Trophoblast cell (in vitro differentiated cells and primary cell): ENCODE measurements around the gene DENND1B.
"Not testable (repeated sequence)": the region's sequence is repeated elsewhere in the genome, so short reads cannot be mapped to it uniquely, and the experiment has no call there.

ENCODE experiments used
- DNase-seq, 2 donors: peaks; one replicate each; pipeline ENCODE4 v3.0.0-alpha.2; 2016
- H2AFZ ChIP-seq: 2 replicates; pipeline ENCODE4 v1.6.1; 2013; ENCODE audit warnings: low read length, moderate library complexity, mild to moderate bottlenecking; ENCODE audit not compliant: insufficient read depth, poor library complexity
- H2AK5ac ChIP-seq: 2 replicates; pipeline ENCODE4 v1.6.1; 2013; ENCODE audit warnings: mild to moderate bottlenecking, low read length
- H2BK120ac ChIP-seq: 2 replicates; pipeline ENCODE4 v1.6.1; 2013; ENCODE audit warnings: low read length, mild to moderate bottlenecking, moderate library complexity; ENCODE audit not compliant: insufficient read depth, poor library complexity
- H2BK12ac ChIP-seq: 2 replicates; pipeline ENCODE4 v1.6.1; 2013; ENCODE audit warnings: mild to moderate bottlenecking, low read length, moderate library complexity
- H2BK5ac ChIP-seq: 2 replicates; pipeline ENCODE4 v1.6.1; 2013; ENCODE audit warnings: low read length, low read depth, moderate library complexity, mild to moderate bottlenecking; ENCODE audit not compliant: poor library complexity
- H3K14ac ChIP-seq: 2 replicates; pipeline ENCODE4 v1.6.1; 2013; ENCODE audit warnings: mild to moderate bottlenecking, low read length
- H3K18ac ChIP-seq: 2 replicates; pipeline ENCODE4 v1.6.1; 2013; ENCODE audit warnings: mild to moderate bottlenecking, low read length
- H3K23ac ChIP-seq: 2 replicates; pipeline ENCODE4 v1.6.1; 2013; ENCODE audit warnings: low read length
- H3K27ac ChIP-seq: 2 replicates; pipeline ENCODE4 v1.5.1; 2013; ENCODE audit warnings: low read depth, mild to moderate bottlenecking, inconsistent platforms, low read length, moderate library complexity
- H3K27me3 ChIP-seq: 2 replicates; pipeline ENCODE4 v1.6.1; 2013; ENCODE audit warnings: inconsistent platforms, mild to moderate bottlenecking, low read length, moderate library complexity; ENCODE audit not compliant: insufficient read depth
- H3K36me3 ChIP-seq, 2 experiments: 1 replicate in 1 of 2; 2 replicates in 1 of 2; pipeline ENCODE4 v1.6.1; 2013; ENCODE audit warnings: low read length in 2 of 2, mild to moderate bottlenecking in 2 of 2, moderate library complexity in 1 of 2; ENCODE audit not compliant: insufficient read depth in 2 of 2, control insufficient read depth in 1 of 2
- H3K4ac ChIP-seq: 2 replicates; pipeline ENCODE4 v1.6.1; 2013; ENCODE audit warnings: low read depth, mild to moderate bottlenecking, low read length, moderate library complexity
- H3K4me1 ChIP-seq, 2 experiments: 1 replicate in 1 of 2; 2 replicates in 1 of 2; pipeline ENCODE4 v1.6.1; 2013; ENCODE audit warnings: low read length in 2 of 2, mild to moderate bottlenecking in 2 of 2, moderate library complexity in 1 of 2; ENCODE audit not compliant: insufficient read depth in 2 of 2, control insufficient read depth in 1 of 2
- H3K4me2 ChIP-seq: 2 replicates; pipeline ENCODE4 v1.6.1; 2013; ENCODE audit warnings: inconsistent platforms, mild to moderate bottlenecking, low read length, moderate library complexity
- H3K4me3 ChIP-seq: 2 replicates; pipeline ENCODE4 v1.5.1; 2013; ENCODE audit warnings: mild to moderate bottlenecking, low read depth, low read length, inconsistent platforms
- H3K79me1 ChIP-seq: one replicate; pipeline ENCODE4 v1.6.1; 2013; ENCODE audit warnings: low read length
- H3K79me2 ChIP-seq: 2 replicates; pipeline ENCODE4 v1.6.1; 2013; ENCODE audit warnings: low read length, mild to moderate bottlenecking; ENCODE audit not compliant: control insufficient read depth, insufficient read depth, poor library complexity
- H3K9ac ChIP-seq: 2 replicates; pipeline ENCODE4 v1.6.1; 2013; ENCODE audit warnings: mild to moderate bottlenecking, low read length
- H3K9me3 ChIP-seq: 2 replicates; pipeline ENCODE4 v1.6.1; 2013; ENCODE audit warnings: low read depth, mild to moderate bottlenecking, control low read depth, inconsistent platforms, low read length; ENCODE audit not compliant: insufficient read depth
- H4K12ac ChIP-seq: 2 replicates; pipeline ENCODE4 v1.6.1; 2013; ENCODE audit warnings: low read depth, mild to moderate bottlenecking, low read length, moderate library complexity
- H4K8ac ChIP-seq: 2 replicates; pipeline ENCODE4 v1.6.1; 2013; ENCODE audit warnings: low read depth, mild to moderate bottlenecking, low read length, moderate library complexity
- H4K91ac ChIP-seq: one replicate; pipeline ENCODE4 v1.6.1; 2013; ENCODE audit warnings: low read depth, mild to moderate bottlenecking, low read length, moderate library complexity
- WGBS: extraction: QIAGEN DNeasy Blood & Tissue Kit; methylation state at CpG from one replicate; pipeline ENCODE4 v1.1.7; 2013; ENCODE audit warnings: missing lambda C conversion rate; ENCODE audit not compliant: insufficient read length, insufficient coverage; ENCODE audit errors: extremely low coverage; 5-methylcytosine and 5-hydroxymethylcytosine counted together

The DENND1B gene

DNA sequence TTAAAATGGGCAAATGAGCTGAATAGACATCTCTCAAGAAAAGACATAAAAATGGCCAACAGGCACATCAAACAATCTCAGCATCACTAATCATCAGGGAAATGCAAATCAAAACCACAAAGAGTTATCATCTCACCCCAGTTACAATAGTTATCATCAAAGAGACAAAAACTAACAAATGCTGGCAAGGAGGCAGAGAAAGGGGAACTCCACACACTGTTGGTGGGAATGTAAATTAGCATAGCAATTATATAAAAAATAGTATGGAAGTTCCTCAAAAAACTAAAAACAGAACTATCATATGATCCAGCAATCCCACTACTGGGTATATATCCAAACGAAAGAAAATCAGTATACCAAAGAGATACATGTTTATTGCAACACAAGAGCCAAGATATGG lies 68.7 kb downstream of the DENND1B start:
- Histone ChIP-seq H4K12ac (no peak overlapping the region), H3K27me3 (no peaks in the 10 kb centered on the region), H3K36me3 (no peaks in the 10 kb centered on the region)

DNA sequence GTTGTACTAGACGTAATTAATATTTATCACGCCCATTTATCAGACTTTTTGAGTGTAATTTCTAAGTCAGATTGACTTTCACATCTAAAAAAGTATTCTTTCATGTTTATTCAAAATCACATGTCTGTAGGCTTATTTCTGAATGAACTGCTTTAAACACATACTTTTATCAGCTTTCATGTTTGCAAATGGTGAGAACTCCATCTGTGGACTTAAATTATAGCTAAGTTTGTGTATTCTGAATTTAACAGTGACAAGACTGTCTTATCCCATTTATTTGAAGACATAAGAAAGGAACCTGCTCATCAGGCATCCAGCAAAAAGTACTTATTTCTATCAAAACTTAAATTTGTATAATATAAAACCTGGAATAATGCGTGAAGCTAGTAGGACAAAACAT lies 69.3 kb downstream of the DENND1B start:
- Histone ChIP-seq H4K8ac (no peak overlapping the region), H3K4me2 (no peak overlapping the region), H3K36me3 (no peaks in the 10 kb centered on the region), H3K14ac (no peak overlapping the region), H3K9me3 (no peaks in the 10 kb centered on the region), H4K91ac (no peak overlapping the region), H3K27me3 (no peaks in the 10 kb centered on the region), H3K27ac (no peak overlapping the region), H3K4ac (no peak overlapping the region), H2BK5ac (no peak overlapping the region), H3K4me3 (no peak overlapping the region), H3K4me1 (no peaks in the 10 kb centered on the region), H2AFZ (no peak overlapping the region), H3K18ac (no peak overlapping the region), H2BK12ac (no peak overlapping the region), H2BK120ac (no peak overlapping the region), H3K79me2 (no peaks in the 10 kb centered on the region), H2AK5ac (no peak overlapping the region), H3K23ac (no peak overlapping the region), H3K79me1 (no peaks in the 10 kb centered on the region), H4K12ac (no peak overlapping the region), H3K9ac (no peak overlapping the region)
- no CpG with 5 or more reads among the region's 3 CpGs for WGBS
- no peak for DNase-seq

More for the DNA sequence above, 68.7 kb downstream of the DENND1B start:
- H2BK5ac ChIP-seq = no peak overlapping the region
- H3K4me3 ChIP-seq = no peak overlapping the region
- H2AFZ ChIP-seq = no peak overlapping the region
- H3K23ac ChIP-seq = no peak overlapping the region
- H2BK120ac ChIP-seq = no peak overlapping the region
- H3K4me1 ChIP-seq = no peaks in the 10 kb centered on the region
- no peak overlapping the region for H3K9ac ChIP-seq
- H2AK5ac ChIP-seq = no peak overlapping the region
- no peak overlapping the region for H3K18ac ChIP-seq
- no peak overlapping the region for H4K8ac ChIP-seq
- H3K4me2 ChIP-seq = no peak overlapping the region
- no peak for DNase-seq
- no peak overlapping the region for H3K14ac ChIP-seq
- H3K79me2 ChIP-seq = no peaks in the 10 kb centered on the region
- no peak overlapping the region for H4K91ac ChIP-seq
- no peaks in the 10 kb centered on the region for H3K79me1 ChIP-seq
- H3K4ac ChIP-seq = no peak overlapping the region
- no peaks in the 10 kb centered on the region for H3K9me3 ChIP-seq
- H3K27ac ChIP-seq = no peak overlapping the region
- H2BK12ac ChIP-seq = no peak overlapping the region
- no CpG with 5 or more reads among the region's 1 CpG for WGBS

DNA sequence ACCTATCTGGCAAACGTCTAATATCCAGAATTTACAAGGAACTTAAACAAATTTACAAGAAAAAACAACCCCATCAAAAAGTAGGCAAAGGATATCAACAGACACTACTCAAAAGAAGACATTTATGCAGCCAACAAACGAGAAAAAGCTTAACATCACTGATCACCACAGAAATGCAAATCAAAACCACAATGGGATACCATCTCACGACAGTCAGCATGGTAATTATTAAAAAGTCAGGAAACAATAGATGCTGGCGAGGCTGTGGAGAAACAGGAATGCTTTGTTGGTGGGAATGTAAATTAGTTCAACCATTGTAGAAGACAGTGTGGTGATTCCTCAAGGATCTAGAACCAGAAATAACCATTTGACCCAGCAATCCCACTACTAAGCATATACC lies 74.6 kb downstream of the DENND1B start:
- H3K4me2 ChIP-seq, H3K23ac ChIP-seq, H2AFZ ChIP-seq, H3K14ac ChIP-seq, H3K27me3 ChIP-seq, H2AK5ac ChIP-seq, H3K9me3 ChIP-seq, H3K4me3 ChIP-seq, H3K4ac ChIP-seq, H3K27ac ChIP-seq, DNase-seq, H3K9ac ChIP-seq, H3K79me1 ChIP-seq, H3K36me3 ChIP-seq, H4K12ac ChIP-seq, H2BK120ac ChIP-seq, H4K8ac ChIP-seq, H2BK5ac ChIP-seq, H3K4me1 ChIP-seq, H4K91ac ChIP-seq, H3K18ac ChIP-seq, H3K79me2 ChIP-seq, H2BK12ac ChIP-seq: not testable (repeated sequence)
- WGBS = no CpG with 5 or more reads among the region's 4 CpGs

DNA sequence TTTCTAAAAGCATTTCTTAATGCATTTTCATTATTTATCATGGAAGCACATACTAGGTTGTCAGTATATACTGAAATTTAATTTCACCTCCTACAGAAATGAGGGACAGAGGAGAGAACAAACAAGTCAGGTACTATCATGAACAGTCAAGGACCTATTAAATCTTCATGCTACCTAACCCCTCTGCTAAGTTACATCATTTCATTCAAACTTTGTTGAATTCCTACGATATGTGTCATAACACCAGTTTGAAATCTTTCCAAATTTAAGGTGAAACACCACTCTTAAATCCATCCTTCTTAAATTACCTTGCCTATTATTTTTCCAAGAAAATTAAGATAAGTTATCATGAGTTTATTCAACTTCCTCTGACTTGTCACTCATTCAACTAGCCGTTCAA lies 78.9 kb downstream of the DENND1B start:
- no peaks in the 10 kb centered on the region for H3K79me2 ChIP-seq
- no peak overlapping the region for H3K4me3 ChIP-seq
- no peak overlapping the region for H3K4ac ChIP-seq
- no peak overlapping the region for H3K23ac ChIP-seq
- WGBS = no CpG with 5 or more reads among the region's 2 CpGs
- no peaks in the 10 kb centered on the region for H3K27me3 ChIP-seq
- H3K9me3 ChIP-seq = no peaks in the 10 kb centered on the region
- H3K4me1 ChIP-seq = no peaks in the 10 kb centered on the region
- H3K9ac ChIP-seq = no peak overlapping the region
- no peak overlapping the region for H3K18ac ChIP-seq
- peak in 1 of 2 donors; percentile 7 for DNase-seq
- H2BK5ac ChIP-seq = no peak overlapping the region
- H4K91ac ChIP-seq = no peak overlapping the region
- H3K27ac ChIP-seq = no peak overlapping the region
- H4K8ac ChIP-seq = no peak overlapping the region
- H3K4me2 ChIP-seq = no peak overlapping the region
- no peak overlapping the region for H2BK120ac ChIP-seq
- no peak overlapping the region for H4K12ac ChIP-seq
- no peak overlapping the region for H2BK12ac ChIP-seq
- no peaks in the 10 kb centered on the region for H3K36me3 ChIP-seq
- H2AFZ ChIP-seq = no peak overlapping the region
- H3K14ac ChIP-seq = no peak overlapping the region
- no peaks in the 10 kb centered on the region for H3K79me1 ChIP-seq
- H2AK5ac ChIP-seq = no peak overlapping the region
